Daoy (cell line): Measurements from ENCODE around the gene NEURL1B. TPM values are rescaled to one million over a fixed set of nuclear protein-coding genes. Genes with fewer than 3 reads are reported as not detected.
A peak's percentile ranks its signal among the peaks of the same experiment; 100 is the strongest.
"Not testable (repeated sequence)": the region's sequence is repeated elsewhere in the genome, so short reads cannot be mapped to it uniquely, and the experiment has no call there.

Source experiments
- DNase-seq: peaks from one replicate; pipeline ENCODE4 v3.0.0-alpha.2; 2015; ENCODE audit warnings: low read depth
- total RNA-seq: library from RNA; depleted of rRNA; stranded (reverse); fragments of >200 nt; shearing (Covaris generic); gene quantifications from 2 replicates; pipeline ENCODE4 v1.2.3, GENCODE V29; 2014

NEURL1B gene
- total RNA-seq, 1 experiment from 2014 or later: 2.8 TPM

- DNase-seq: no peak
Observed at GRCh38 chr5:172695232-172696054, 54.4 kb downstream of the NEURL1B start.

- no peak for DNase-seq
Observed at GRCh38 chr5:172696171-172696849, 55.2 kb downstream of the NEURL1B start.

GRCh38 chr5:172697123-172698121, 56.4 kb downstream of the NEURL1B start:
- DNase-seq: peak; percentile 91

GRCh38 chr5:172699423-172699822, 58.4 kb downstream of the NEURL1B start:
- DNase-seq: no peak

- no peak for DNase-seq
Observed at GRCh38 chr5:172699999-172700364, 58.9 kb downstream of the NEURL1B start.

GRCh38 chr5:172700365-172701290, 59.6 kb downstream of the NEURL1B start:
- no peak for DNase-seq

GRCh38 chr5:172701291-172701656, 60.2 kb downstream of the NEURL1B start:
- no peak for DNase-seq

GRCh38 chr5:172703952-172704351, 62.9 kb downstream of the NEURL1B start:
- DNase-seq: no peak

- DNase-seq: no peak
Observed at GRCh38 chr5:172705576-172706084, 64.6 kb downstream of the NEURL1B start.

- DNase-seq: no peak
Observed at GRCh38 chr5:172706796-172707195, 65.7 kb downstream of the NEURL1B start.

- peak; percentile 87 for DNase-seq
Observed at GRCh38 chr5:172707285-172708182, 66.5 kb downstream of the NEURL1B start.

- no peak for DNase-seq
Observed at GRCh38 chr5:172708183-172708505, 67.1 kb downstream of the NEURL1B start.

- DNase-seq: no peak
Observed at GRCh38 chr5:172710676-172711075, 69.6 kb downstream of the NEURL1B start.

- DNase-seq: not testable (repeated sequence)
Observed at GRCh38 chr5:172711321-172711861, 70.3 kb downstream of the NEURL1B start.

GRCh38 chr5:172712610-172713009, 71.5 kb downstream of the NEURL1B start:
- no peak for DNase-seq

- DNase-seq: peak; percentile 47
Observed at GRCh38 chr5:172713113-172713808, 72.2 kb downstream of the NEURL1B start.

GRCh38 chr5:172713809-172714490, 72.9 kb downstream of the NEURL1B start:
- no peak for DNase-seq
